GM12878 (cell line): ENCODE data around the gene TFCP2. TPM values are rescaled to one million over a fixed set of nuclear protein-coding genes. Genes with fewer than 3 reads are reported as not detected.

Source experiments
- ATAC-seq: fragments of 200-7000 bp; cut with Tn5 transposase; 3 replicates; pipeline ENCODE4 v1.9.1; 2020; ENCODE audit warnings: mild to moderate bottlenecking, moderate library complexity
- BruUV-seq: library from RNA; stranded (reverse); fragments of 400-500 nt; replicated peaks from 2 replicates; lab custom pipeline; 2021; lab: Mats Ljungman, UMichigan
- CTCF ChIA-PET: fragments of 300-600 bp; sonication (Branson Sonifier 250); formaldehyde crosslinking; extraction: SDS; loops from one replicate; lab custom pipeline; 2021; ENCODE audit warnings: inconsistent platforms; lab: Yijun Ruan, JAX
- POLR2A ChIA-PET: fragments of 350-600 bp; formaldehyde crosslinking; extraction: SDS; loops from one replicate; lab custom pipeline; 2021; ENCODE audit warnings: inconsistent platforms; lab: Charles Lee
- RAD21 ChIA-PET: fragments of 300-600 bp; sonication (Branson Sonifier 250); formaldehyde crosslinking; loops from one replicate; lab custom pipeline; 2023; ENCODE audit warnings: antibody characterized with exemption; ENCODE audit not compliant: unreplicated experiment; lab: Charles Lee
- SMC1A ChIA-PET: fragments of 300-600 bp; sonication (Branson Sonifier 250); formaldehyde crosslinking; loops from one replicate; lab custom pipeline; 2023; ENCODE audit not compliant: unreplicated experiment, uncharacterized antibody; lab: Charles Lee
- DNase-seq: peaks from one replicate; pipeline ENCODE4 v3.0.0-alpha.2; 2011; ENCODE audit warnings: low read depth, low spot score
- FAIRE-seq: peaks from 3 replicates; lab custom pipeline; 2011; peaks lifted over from hg19 to GRCh38; lab: Jason Lieb, UNC
- H2AFZ ChIP-seq: 2 replicates; pipeline ENCODE4 v1.6.0; 2011; ENCODE audit warnings: low read depth, low read length, control low read depth; ENCODE audit not compliant: control insufficient read depth
- H3K27ac ChIP-seq: 2 replicates; pipeline ENCODE4 v1.5.1; 2011; ENCODE audit warnings: control low read depth; ENCODE audit not compliant: control insufficient read depth, insufficient read depth
- H3K27me3 ChIP-seq, 2 experiments: replicated peaks in 1 of 2; 2 replicates each; pipeline versions ENCODE4 v1.6.0 to v1.6.1; 2011; ENCODE audit warnings: low read length in 1 of 2; ENCODE audit not compliant: control insufficient read depth in 2 of 2, insufficient read depth in 2 of 2
- H3K36me3 ChIP-seq, 2 experiments: 2 replicates each; pipeline ENCODE4 v1.5.1; 2011; ENCODE audit warnings: low read length in 1 of 2; ENCODE audit not compliant: control insufficient read depth in 2 of 2, insufficient read depth in 2 of 2
- H3K4me1 ChIP-seq: 2 replicates; pipeline ENCODE4 v1.6.1; 2011; ENCODE audit warnings: mild to moderate bottlenecking, low read length, moderate library complexity, mixed read lengths; ENCODE audit not compliant: control insufficient read depth, insufficient read depth
- H3K4me2 ChIP-seq: 2 replicates; pipeline ENCODE4 v1.6.0; 2011; ENCODE audit warnings: control low read depth; ENCODE audit not compliant: control insufficient read depth, insufficient read depth
- H3K4me3 ChIP-seq: fragments of 200-600 bp; sonication (generic); 2 replicates; pipeline ENCODE4 v1.5.1; 2016
- H3K79me2 ChIP-seq: 2 replicates; pipeline ENCODE4 v1.6.0; 2011; ENCODE audit warnings: low read length; ENCODE audit not compliant: control insufficient read depth, insufficient read depth
- H3K9ac ChIP-seq: 2 replicates; pipeline ENCODE4 v1.8.0; 2011; ENCODE audit warnings: low read length, control low read depth, mixed read lengths; ENCODE audit not compliant: control insufficient read depth, insufficient read depth
- H3K9me3 ChIP-seq: replicated peaks from 3 replicates; pipeline ENCODE4 v1.5.1; 2011; ENCODE audit warnings: mild to moderate bottlenecking, low read length; ENCODE audit not compliant: control insufficient read depth, insufficient read depth
- H4K20me1 ChIP-seq: 2 replicates; pipeline ENCODE4 v1.6.0; 2011; ENCODE audit not compliant: control insufficient read depth, insufficient read depth
- BHLHE40 ChIP-seq, 2 experiments: fragments of 450-650 bp in 1 of 2; IDR thresholded peaks; 2 replicates each; pipeline ENCODE4 v1.6.1; 2011 to 2017; ENCODE audit warnings: low read depth in 2 of 2, borderline replicate concordance in 1 of 2, improper control_type of control experiment in 1 of 2, low read length in 1 of 2, mild to moderate bottlenecking in 1 of 2
- MYB ChIP-seq: fragments of 150-350 bp; IDR thresholded peaks from 2 replicates; pipeline ENCODE4 v1.6.1; 2014; ENCODE audit warnings: mild to moderate bottlenecking, low read depth, low read length, borderline replicate concordance
- NR2F1 ChIP-seq: fragments of 450-650 bp; conservative IDR thresholded peaks from 2 replicates; pipeline ENCODE4 v1.6.1; 2017; ENCODE audit warnings: mild to moderate bottlenecking
- SP1 ChIP-seq: IDR thresholded peaks from one replicate; pipeline ENCODE4 v1.6.1; 2011; ENCODE audit warnings: low read depth, low read length
- SREBF2 ChIP-seq: IDR thresholded peaks from 2 replicates; pipeline ENCODE4 v1.6.1; 2012; ENCODE audit warnings: mild to moderate bottlenecking, low read length
- ZBED1 ChIP-seq: IDR thresholded peaks from 2 replicates; pipeline ENCODE4 v1.6.1; 2016; ENCODE audit warnings: borderline replicate concordance
- ZNF217 ChIP-seq: fragments of 450-650 bp; IDR thresholded peaks from 2 replicates; pipeline ENCODE4 v1.6.1; 2017; ENCODE audit warnings: antibody characterized with exemption, mild to moderate bottlenecking
- WGBS: methylation state at CpG from one replicate; pipeline ENCODE4 v1.1.6; 2016; ENCODE audit warnings: low lambda C conversion rate; ENCODE audit not compliant: insufficient replicate concordance, insufficient coverage; ENCODE audit errors: missing lambda C conversion rate; 5-methylcytosine and 5-hydroxymethylcytosine counted together
- in situ Hi-C: fragments of 300-500 bp; cut with MboI; formaldehyde crosslinking; loops from 9 replicates; pipeline ENCODE4 v1.14.3; 2018; ENCODE audit warnings: mixed read lengths
- intact Hi-C: fragments of 100-400 bp; cut with micrococcal nuclease; formaldehyde crosslinking; loops from one replicate; pipeline ENCODE4 v1.14.2; 2022; ENCODE audit not compliant: unreplicated experiment
- polyA plus RNA-seq, 11 experiments: library from polyadenylated mRNA; depleted of rRNA in 4 of 11; unstranded in 6 of 11; stranded (reverse) in 5 of 11; fragments of >200 nt; fragmentation: Nextera tagmentation in 4 of 11; fragmentation: Illumina TruSeq in 1 of 11; extraction: Ambion mirVana in 4 of 11; extraction: Trizol in 1 of 11; gene quantifications; 1 replicate in 1 of 11; 2 replicates in 10 of 11; pipeline versions ENCODE4 v1.2.1 to v1.2.3, GENCODE V29; 2011 to 2016; ENCODE audit warnings: inconsistent platforms in 2 of 11, missing spikeins in 2 of 11, low read depth in 1 of 11
- total RNA-seq, 4 experiments: library from RNA; depleted of rRNA in 3 of 4; stranded (reverse); fragments of >200 nt in 3 of 4; fragmentation: Illumina TruSeq in 1 of 4; extraction: Trizol in 1 of 4; gene quantifications; 2 replicates each; pipeline versions ENCODE4 v1.2.1 to v1.2.3, GENCODE V29; 2013 to 2021
- TF ChIP-seq, protein P1 (sequence below): fragments of 450-650 bp; IDR thresholded peaks from 2 replicates; pipeline ENCODE4 v1.6.1; 2016; ENCODE audit warnings: mild to moderate bottlenecking, moderate library complexity, borderline replicate concordance
- TF ChIP-seq, protein P2 (sequence below): IDR thresholded peaks from 2 replicates; pipeline ENCODE4 v1.6.1; 2012; ENCODE audit warnings: improper control_type of control experiment, low read depth, low read length; ENCODE audit not compliant: insufficient replicate concordance

TFCP2 gene
- total and polyA plus RNA-seq, 10 of the 15 experiments (the other 5 are each of a cell fraction or from before 2014, with no cell fraction given) = 5.8 to 29.7 (median 14.2) TPM

DNA sequence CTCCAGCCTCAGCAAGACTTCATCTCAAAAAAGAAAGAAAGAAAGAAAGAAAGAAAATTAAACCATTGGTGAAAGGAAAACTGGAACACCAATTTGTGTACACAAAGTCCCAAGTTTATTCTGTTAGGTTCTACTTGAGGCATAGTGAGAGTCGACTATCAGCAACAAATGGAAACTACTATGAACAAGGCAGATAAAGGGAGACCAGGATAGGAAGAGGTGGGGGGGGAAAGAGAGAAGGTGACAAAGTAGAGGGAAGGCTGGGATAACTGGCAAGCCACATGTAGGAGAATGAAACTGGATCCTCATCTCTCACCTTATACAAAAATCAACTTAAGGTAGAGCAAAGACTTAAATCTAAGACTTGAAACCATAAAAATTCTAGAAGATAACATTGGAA, 25.6 kb downstream of the TFCP2 start (continued):
- TF ChIP-seq, protein P1, sequence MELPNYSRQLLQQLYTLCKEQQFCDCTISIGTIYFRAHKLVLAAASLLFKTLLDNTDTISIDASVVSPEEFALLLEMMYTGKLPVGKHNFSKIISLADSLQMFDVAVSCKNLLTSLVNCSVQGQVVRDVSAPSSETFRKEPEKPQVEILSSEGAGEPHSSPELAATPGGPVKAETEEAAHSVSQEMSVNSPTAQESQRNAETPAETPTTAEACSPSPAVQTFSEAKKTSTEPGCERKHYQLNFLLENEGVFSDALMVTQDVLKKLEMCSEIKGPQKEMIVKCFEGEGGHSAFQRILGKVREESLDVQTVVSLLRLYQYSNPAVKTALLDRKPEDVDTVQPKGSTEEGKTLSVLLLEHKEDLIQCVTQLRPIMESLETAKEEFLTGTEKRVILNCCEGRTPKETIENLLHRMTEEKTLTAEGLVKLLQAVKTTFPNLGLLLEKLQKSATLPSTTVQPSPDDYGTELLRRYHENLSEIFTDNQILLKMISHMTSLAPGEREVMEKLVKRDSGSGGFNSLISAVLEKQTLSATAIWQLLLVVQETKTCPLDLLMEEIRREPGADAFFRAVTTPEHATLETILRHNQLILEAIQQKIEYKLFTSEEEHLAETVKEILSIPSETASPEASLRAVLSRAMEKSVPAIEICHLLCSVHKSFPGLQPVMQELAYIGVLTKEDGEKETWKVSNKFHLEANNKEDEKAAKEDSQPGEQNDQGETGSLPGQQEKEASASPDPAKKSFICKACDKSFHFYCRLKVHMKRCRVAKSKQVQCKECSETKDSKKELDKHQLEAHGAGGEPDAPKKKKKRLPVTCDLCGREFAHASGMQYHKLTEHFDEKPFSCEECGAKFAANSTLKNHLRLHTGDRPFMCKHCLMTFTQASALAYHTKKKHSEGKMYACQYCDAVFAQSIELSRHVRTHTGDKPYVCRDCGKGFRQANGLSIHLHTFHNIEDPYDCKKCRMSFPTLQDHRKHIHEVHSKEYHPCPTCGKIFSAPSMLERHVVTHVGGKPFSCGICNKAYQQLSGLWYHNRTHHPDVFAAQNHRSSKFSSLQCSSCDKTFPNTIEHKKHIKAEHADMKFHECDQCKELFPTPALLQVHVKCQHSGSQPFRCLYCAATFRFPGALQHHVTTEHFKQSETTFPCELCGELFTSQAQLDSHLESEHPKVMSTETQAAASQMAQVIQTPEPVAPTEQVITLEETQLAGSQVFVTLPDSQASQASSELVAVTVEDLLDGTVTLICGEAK = no peak
- TF ChIP-seq SP1 (no peak), ZNF217 (no peak)

DNA sequence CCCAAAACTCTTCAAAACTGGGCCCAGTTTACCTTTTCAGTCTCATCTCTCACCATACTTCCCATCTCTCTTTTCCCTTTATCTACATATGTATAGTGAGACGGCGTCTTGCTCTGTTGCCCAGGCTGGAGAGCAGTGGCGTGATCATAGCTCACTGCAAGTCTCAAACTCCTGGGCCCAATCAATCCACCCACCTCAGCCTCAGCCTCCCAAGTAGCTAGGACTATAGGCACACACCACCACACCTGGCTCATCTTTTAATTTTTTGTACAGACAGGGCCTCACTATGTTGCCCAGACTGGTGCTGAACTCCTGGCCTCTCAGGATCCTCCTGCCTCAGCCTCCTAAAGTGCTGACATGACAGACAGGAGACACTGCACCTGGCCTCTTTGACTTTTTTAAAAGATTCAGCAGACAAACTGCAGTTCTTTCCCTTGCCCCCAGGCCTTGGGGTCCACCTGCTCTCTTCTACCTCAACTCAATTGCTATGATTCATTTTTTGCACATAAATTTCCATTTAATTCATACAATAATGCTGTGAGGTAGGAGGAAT, 33.6 kb downstream of the TFCP2 start:
- Histone ChIP-seq H3K27me3 (no peaks in the 10 kb centered on the region), H3K79me2 (no peaks in the 10 kb centered on the region), H2AFZ (no peak overlapping the region), H3K9ac (no peak overlapping the region), H4K20me1 (no peaks in the 10 kb centered on the region), H3K27ac (no peak overlapping the region), H3K36me3 (peaks cover 0 to 7% of the 10 kb centered on the region in 2 experiments; a peak in 2 of 4 replicates), H3K9me3 (no peaks in the 10 kb centered on the region), H3K4me2 (no peak overlapping the region), H3K4me1 (no peaks in the 10 kb centered on the region), H3K4me3 (no peak overlapping the region)
- RAD21 ChIA-PET = no interaction called here
- 97% methylated on average over 3 of the region's 3 CpGs for WGBS
- ATAC-seq = no peak
- no peak for FAIRE-seq
- no TSS peak for BruUV-seq
- SMC1A ChIA-PET = interaction anchor here (1.0 kb wide), 1 partner anchor 19 kb away, joined by 4 read pairs; no protein-coding TSS in a partner anchor
- POLR2A ChIA-PET = no interaction called here
- DNase-seq = no peak
- CTCF ChIA-PET = no interaction called here
- intact Hi-C loops = no loop called here
- in situ Hi-C loops = no loop called here
- TF ChIP-seq NR2F1 = no peak
- TF ChIP-seq, protein P2, sequence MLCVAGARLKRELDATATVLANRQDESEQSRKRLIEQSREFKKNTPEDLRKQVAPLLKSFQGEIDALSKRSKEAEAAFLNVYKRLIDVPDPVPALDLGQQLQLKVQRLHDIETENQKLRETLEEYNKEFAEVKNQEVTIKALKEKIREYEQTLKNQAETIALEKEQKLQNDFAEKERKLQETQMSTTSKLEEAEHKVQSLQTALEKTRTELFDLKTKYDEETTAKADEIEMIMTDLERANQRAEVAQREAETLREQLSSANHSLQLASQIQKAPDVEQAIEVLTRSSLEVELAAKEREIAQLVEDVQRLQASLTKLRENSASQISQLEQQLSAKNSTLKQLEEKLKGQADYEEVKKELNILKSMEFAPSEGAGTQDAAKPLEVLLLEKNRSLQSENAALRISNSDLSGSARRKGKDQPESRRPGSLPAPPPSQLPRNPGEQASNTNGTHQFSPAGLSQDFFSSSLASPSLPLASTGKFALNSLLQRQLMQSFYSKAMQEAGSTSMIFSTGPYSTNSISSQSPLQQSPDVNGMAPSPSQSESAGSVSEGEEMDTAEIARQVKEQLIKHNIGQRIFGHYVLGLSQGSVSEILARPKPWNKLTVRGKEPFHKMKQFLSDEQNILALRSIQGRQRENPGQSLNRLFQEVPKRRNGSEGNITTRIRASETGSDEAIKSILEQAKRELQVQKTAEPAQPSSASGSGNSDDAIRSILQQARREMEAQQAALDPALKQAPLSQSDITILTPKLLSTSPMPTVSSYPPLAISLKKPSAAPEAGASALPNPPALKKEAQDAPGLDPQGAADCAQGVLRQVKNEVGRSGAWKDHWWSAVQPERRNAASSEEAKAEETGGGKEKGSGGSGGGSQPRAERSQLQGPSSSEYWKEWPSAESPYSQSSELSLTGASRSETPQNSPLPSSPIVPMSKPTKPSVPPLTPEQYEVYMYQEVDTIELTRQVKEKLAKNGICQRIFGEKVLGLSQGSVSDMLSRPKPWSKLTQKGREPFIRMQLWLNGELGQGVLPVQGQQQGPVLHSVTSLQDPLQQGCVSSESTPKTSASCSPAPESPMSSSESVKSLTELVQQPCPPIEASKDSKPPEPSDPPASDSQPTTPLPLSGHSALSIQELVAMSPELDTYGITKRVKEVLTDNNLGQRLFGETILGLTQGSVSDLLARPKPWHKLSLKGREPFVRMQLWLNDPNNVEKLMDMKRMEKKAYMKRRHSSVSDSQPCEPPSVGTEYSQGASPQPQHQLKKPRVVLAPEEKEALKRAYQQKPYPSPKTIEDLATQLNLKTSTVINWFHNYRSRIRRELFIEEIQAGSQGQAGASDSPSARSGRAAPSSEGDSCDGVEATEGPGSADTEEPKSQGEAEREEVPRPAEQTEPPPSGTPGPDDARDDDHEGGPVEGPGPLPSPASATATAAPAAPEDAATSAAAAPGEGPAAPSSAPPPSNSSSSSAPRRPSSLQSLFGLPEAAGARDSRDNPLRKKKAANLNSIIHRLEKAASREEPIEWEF = no peak
- TF ChIP-seq SREBF2 = no peak
- TF ChIP-seq BHLHE40 (IDR thresholded peaks at IDR 0.05; ENCODE audit: borderline replicate concordance in 1 of 2, low read depth in 2 of 2, low read length in 1 of 2) = no peak
- TF ChIP-seq ZBED1 = no peak
- no peak for TF ChIP-seq MYB
